Measurements from ENCODE around the gene PLCL1. TPM values are rescaled to one million over a fixed set of nuclear protein-coding genes. Genes with fewer than 3 reads are reported as not detected.

PLCL1 gene
- total and polyA plus RNA-seq, 2 donors (not counting 3 experiments of a cell fraction or from before 2014, with no cell fraction given) = 0.79 to 3.4 TPM

DNA sequence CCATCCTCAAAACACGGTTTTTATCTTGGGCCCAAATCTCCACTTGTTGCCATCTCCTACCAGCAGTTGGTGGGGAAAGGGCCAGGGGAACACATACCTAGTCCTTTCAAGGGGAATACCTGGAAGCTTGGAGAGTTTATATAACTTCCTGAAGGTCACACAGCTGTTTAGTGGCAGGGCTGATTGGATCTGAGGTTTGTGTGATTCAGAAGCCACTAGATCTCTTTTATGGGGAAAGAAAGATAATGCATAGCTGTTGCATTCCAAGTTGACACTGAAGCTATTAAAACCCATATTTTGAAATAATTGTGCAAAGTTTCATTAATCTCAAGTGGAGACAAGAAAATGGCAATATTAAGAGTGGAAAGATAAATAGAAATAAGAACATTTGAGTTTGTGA, 134.2 kb downstream of the PLCL1 start:
- intact Hi-C loops (cut with micrococcal nuclease) (no loop called here), dilution Hi-C loops (cut with MboI; ENCODE audit: extremely low pct_ligation_motif_present, low sequenced_read_pairs) (no loop called here)
- Histone ChIP-seq H3K27ac (ENCODE audit: insufficient read depth, low read depth, low read length) (no peak overlapping the region), H3K9ac (replicated peaks; ENCODE audit: extremely low read depth, insufficient read depth, low read length) (no peak overlapping the region), H3K79me2 (ENCODE audit: control insufficient read depth, insufficient read depth, low read length) (no peaks in the 10 kb centered on the region), H3K4me3 (replicated peaks in 1 of 3; ENCODE audit: insufficient read depth in 1 of 3, low read depth in 1 of 3, low read length in 3 of 3) (no peak overlapping the region), H3K9me1 (replicated peaks; ENCODE audit: control insufficient read depth, extremely low read depth, insufficient read depth, low read length) (no peaks in the 10 kb centered on the region), H2AFZ (ENCODE audit: low read depth, low read length) (no peak overlapping the region), H3K9me3 (replicated peaks; ENCODE audit: control insufficient read depth, insufficient read depth, low read length) (no peaks in the 10 kb centered on the region), H3K4me2 (ENCODE audit: insufficient read depth, low read length) (no peak overlapping the region), H3K27me3 (ENCODE audit: control insufficient read depth in 2 of 2, insufficient read depth in 2 of 2, low read length in 2 of 2) (no peaks in the 10 kb centered on the region), H3K36me3 (ENCODE audit: control insufficient read depth in 2 of 2, extremely low read depth in 1 of 2, insufficient read depth in 2 of 2, low read length in 2 of 2) (no peaks in the 10 kb centered on the region), H3K4me1 (ENCODE audit: control insufficient read depth, extremely low read depth, insufficient read depth, low read length) (no peaks in the 10 kb centered on the region), H4K20me1 (replicated peaks; ENCODE audit: control insufficient read depth, extremely low read depth, insufficient read depth, low read length) (no peaks in the 10 kb centered on the region)
- DNase-seq (ENCODE audit: low read depth, low spot score) = no peak
- no peak for FAIRE-seq
- ChIA-PET CTCF (no interaction called here), POLR2A (no interaction called here)
- BruUV-seq (replicated peaks) = no TSS peak
- TF ChIP-seq FOS (IDR thresholded peaks at IDR 0.05; ENCODE audit: borderline replicate concordance, insufficient read depth, low read length) = no peak

DNA sequence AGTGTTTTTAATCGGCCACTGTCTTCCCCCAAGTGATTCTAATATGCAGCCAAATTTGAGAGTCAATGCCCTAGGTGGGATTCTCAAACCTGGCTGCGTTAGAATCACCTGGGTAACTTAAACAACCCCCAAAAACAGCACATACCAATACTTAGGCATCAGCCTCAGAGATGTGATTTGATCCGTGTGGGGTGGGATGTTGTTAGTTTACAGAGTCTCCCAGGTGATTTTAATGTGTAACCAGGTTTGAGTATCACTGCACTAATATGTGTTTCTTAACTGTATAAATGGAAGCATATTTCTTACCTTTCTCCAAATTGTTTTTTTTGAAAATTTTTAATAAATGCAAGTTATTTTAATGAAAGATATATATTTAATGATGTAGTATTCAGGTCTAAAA, 135.4 kb downstream of the PLCL1 start:
- no peaks in the 10 kb centered on the region for H3K4me1 ChIP-seq (ENCODE audit: control insufficient read depth, extremely low read depth, insufficient read depth, low read length)
- intact Hi-C loops (cut with micrococcal nuclease) = no loop called here
- H3K9me1 ChIP-seq (replicated peaks; ENCODE audit: control insufficient read depth, extremely low read depth, insufficient read depth, low read length) = no peaks in the 10 kb centered on the region
- no peaks in the 10 kb centered on the region for H4K20me1 ChIP-seq (replicated peaks; ENCODE audit: control insufficient read depth, extremely low read depth, insufficient read depth, low read length)
- FAIRE-seq = no peak
- no peak overlapping the region for H3K4me3 ChIP-seq (replicated peaks in 1 of 3; ENCODE audit: insufficient read depth in 1 of 3, low read depth in 1 of 3, low read length in 3 of 3)
- H3K9ac ChIP-seq (replicated peaks; ENCODE audit: extremely low read depth, insufficient read depth, low read length) = no peak overlapping the region
- ChIA-PET CTCF (no interaction called here), POLR2A (no interaction called here)
- H3K36me3 ChIP-seq (ENCODE audit: control insufficient read depth in 2 of 2, extremely low read depth in 1 of 2, insufficient read depth in 2 of 2, low read length in 2 of 2) = no peaks in the 10 kb centered on the region
- dilution Hi-C loops (cut with MboI; ENCODE audit: extremely low pct_ligation_motif_present, low sequenced_read_pairs) = no loop called here
- H2AFZ ChIP-seq (ENCODE audit: low read depth, low read length) = no peak overlapping the region
- no peaks in the 10 kb centered on the region for H3K27me3 ChIP-seq (ENCODE audit: control insufficient read depth in 2 of 2, insufficient read depth in 2 of 2, low read length in 2 of 2)
- H3K9me3 ChIP-seq (replicated peaks; ENCODE audit: control insufficient read depth, insufficient read depth, low read length) = no peaks in the 10 kb centered on the region
- no peaks in the 10 kb centered on the region for H3K79me2 ChIP-seq (ENCODE audit: control insufficient read depth, insufficient read depth, low read length)
- no peak for DNase-seq (ENCODE audit: low read depth, low spot score)
- no peak for TF ChIP-seq MYC (IDR thresholded peaks at IDR 0.05; ENCODE audit: low read depth, low read length)
- TF ChIP-seq, protein P1, sequence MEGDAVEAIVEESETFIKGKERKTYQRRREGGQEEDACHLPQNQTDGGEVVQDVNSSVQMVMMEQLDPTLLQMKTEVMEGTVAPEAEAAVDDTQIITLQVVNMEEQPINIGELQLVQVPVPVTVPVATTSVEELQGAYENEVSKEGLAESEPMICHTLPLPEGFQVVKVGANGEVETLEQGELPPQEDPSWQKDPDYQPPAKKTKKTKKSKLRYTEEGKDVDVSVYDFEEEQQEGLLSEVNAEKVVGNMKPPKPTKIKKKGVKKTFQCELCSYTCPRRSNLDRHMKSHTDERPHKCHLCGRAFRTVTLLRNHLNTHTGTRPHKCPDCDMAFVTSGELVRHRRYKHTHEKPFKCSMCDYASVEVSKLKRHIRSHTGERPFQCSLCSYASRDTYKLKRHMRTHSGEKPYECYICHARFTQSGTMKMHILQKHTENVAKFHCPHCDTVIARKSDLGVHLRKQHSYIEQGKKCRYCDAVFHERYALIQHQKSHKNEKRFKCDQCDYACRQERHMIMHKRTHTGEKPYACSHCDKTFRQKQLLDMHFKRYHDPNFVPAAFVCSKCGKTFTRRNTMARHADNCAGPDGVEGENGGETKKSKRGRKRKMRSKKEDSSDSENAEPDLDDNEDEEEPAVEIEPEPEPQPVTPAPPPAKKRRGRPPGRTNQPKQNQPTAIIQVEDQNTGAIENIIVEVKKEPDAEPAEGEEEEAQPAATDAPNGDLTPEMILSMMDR (IDR thresholded peaks at IDR 0.05; ENCODE audit: extremely low read depth in 1 of 2, insufficient read depth in 1 of 2, low read depth in 1 of 2, low read length in 2 of 2) = no peak
- TF ChIP-seq, protein P2, sequence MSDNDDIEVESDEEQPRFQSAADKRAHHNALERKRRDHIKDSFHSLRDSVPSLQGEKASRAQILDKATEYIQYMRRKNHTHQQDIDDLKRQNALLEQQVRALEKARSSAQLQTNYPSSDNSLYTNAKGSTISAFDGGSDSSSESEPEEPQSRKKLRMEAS (IDR thresholded peaks at IDR 0.05; ENCODE audit: insufficient read depth, insufficient read length) = no peak
- no peak for TF ChIP-seq POLR2AphosphoS5 (IDR thresholded peaks at IDR 0.05; ENCODE audit: insufficient read depth, low read depth, low read length)
- TF ChIP-seq POLR2A (IDR thresholded peaks at IDR 0.05; ENCODE audit: low read depth, low read length) = no peak
- no peak for TF ChIP-seq EZH2 (IDR thresholded peaks at IDR 0.05; ENCODE audit: borderline replicate concordance, low read depth, low read length, severe bottlenecking)
- no peak for TF ChIP-seq FOS (IDR thresholded peaks at IDR 0.05; ENCODE audit: borderline replicate concordance, insufficient read depth, low read length)
- no peak for TF ChIP-seq GATA2 (IDR thresholded peaks at IDR 0.05; ENCODE audit: insufficient read depth, insufficient read length, low read depth, low read length)
- TF ChIP-seq JUN (IDR thresholded peaks at IDR 0.05; ENCODE audit: borderline replicate concordance, insufficient read depth, insufficient read length, low read depth) = no peak
- H3K27ac ChIP-seq (ENCODE audit: insufficient read depth, low read depth, low read length) = no peak overlapping the region
- no TSS peak for BruUV-seq (replicated peaks)
- no peak overlapping the region for H3K4me2 ChIP-seq (ENCODE audit: insufficient read depth, low read length)
